ENCODE results near the gene FCHSD2.

DNA sequence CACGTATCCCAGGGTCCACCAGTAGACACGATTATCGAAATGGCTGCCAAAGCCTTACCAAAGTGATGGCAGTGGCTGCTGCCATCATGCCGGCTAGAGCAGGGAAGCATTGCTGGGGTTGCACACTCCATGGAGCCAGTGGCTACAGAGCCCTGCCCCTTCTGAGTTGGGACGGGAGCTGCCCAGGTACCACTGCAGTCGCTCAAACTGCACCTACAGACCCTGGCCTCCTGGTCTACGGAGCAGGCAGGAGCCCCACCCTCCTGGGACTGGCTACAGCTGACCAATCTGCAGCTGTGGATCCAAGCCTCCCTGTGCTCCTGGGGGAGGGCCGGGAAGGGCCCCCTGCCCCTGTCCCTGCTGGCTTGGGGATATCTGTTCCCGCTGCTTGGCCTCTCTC lies 216.5 kb downstream of the FCHSD2 start:
- TF ChIP-seq POLR2A (IDR thresholded peaks at IDR 0.05), result no peak
- TF ChIP-seq, protein P1, sequence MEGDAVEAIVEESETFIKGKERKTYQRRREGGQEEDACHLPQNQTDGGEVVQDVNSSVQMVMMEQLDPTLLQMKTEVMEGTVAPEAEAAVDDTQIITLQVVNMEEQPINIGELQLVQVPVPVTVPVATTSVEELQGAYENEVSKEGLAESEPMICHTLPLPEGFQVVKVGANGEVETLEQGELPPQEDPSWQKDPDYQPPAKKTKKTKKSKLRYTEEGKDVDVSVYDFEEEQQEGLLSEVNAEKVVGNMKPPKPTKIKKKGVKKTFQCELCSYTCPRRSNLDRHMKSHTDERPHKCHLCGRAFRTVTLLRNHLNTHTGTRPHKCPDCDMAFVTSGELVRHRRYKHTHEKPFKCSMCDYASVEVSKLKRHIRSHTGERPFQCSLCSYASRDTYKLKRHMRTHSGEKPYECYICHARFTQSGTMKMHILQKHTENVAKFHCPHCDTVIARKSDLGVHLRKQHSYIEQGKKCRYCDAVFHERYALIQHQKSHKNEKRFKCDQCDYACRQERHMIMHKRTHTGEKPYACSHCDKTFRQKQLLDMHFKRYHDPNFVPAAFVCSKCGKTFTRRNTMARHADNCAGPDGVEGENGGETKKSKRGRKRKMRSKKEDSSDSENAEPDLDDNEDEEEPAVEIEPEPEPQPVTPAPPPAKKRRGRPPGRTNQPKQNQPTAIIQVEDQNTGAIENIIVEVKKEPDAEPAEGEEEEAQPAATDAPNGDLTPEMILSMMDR (IDR thresholded peaks at IDR 0.05), result no peak
